ENCODE results near the gene CNTRL.

CNTRL gene

GRCh38 chr9:121206516-121207370 lies 132.0 kb downstream of the CNTRL start:
- DNase-seq = no peak

- DNase-seq = peak in 1 of 2 donors; percentile 61
These were observed 132.7 kb downstream of the CNTRL start for GRCh38 chr9:121207371-121207940.

- DNase-seq = no peak
These were observed 135.8 kb downstream of the CNTRL start for GRCh38 chr9:121210536-121210935.

- peak; percentile 49 to 51 for DNase-seq
These were observed 138.5 kb downstream of the CNTRL start for GRCh38 chr9:121213136-121213806.

- DNase-seq = no peak
These were observed 139.2 kb downstream of the CNTRL start for GRCh38 chr9:121214005-121214404.

GRCh38 chr9:121216271-121216805 lies 141.6 kb downstream of the CNTRL start:
- peak in 1 of 2 donors; percentile 59 for DNase-seq

GRCh38 chr9:121217609-121218292 lies 143.0 kb downstream of the CNTRL start:
- no peak for DNase-seq

- no peak for DNase-seq
These were observed 143.7 kb downstream of the CNTRL start for GRCh38 chr9:121218357-121219027.

GRCh38 chr9:121219530-121219929 lies 144.8 kb downstream of the CNTRL start:
- no peak for DNase-seq

- peak in 1 of 2 donors; percentile 34 for DNase-seq
These were observed 146.4 kb downstream of the CNTRL start for GRCh38 chr9:121220996-121221663.

GRCh38 chr9:121221664-121222055 lies 146.9 kb downstream of the CNTRL start:
- no peak for DNase-seq

- DNase-seq = no peak
These were observed 147.9 kb downstream of the CNTRL start for GRCh38 chr9:121222524-121223171.

- DNase-seq = no peak
These were observed 150.5 kb downstream of the CNTRL start for GRCh38 chr9:121225240-121225639.

GRCh38 chr9:121226175-121226574 lies 151.4 kb downstream of the CNTRL start:
- DNase-seq = no peak
